ENCODE measurements around the gene ERICH3.

Gene ERICH3

DNA sequence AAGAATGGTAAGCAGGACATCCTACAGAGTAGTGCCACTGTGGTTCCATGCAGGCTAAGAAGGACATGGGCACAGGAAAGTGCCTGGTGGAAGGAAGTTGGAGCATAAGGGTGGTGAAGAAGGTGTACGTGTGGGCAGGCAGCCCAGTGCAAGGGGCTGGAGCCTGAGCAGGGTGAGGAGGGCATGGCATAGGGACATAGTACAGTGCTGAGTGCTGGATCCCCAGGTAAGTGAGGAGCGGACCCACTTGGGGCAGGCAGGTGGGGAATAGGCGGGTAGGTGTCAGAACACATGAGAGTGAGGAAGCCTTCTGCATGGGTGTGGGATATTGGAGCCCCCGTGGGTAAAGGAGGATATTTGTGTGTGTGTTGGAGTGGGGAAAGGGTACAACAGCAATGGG, 145.5 kb downstream of the ERICH3 start:
- no peaks in the 10 kb centered on the region for H3K36me3 Mint-ChIP-seq (ENCODE audit: low read depth)
- no peak overlapping the region for H3K27ac Mint-ChIP-seq
- no peaks in the 10 kb centered on the region for H3K4me1 Mint-ChIP-seq
- H3K9me3 Mint-ChIP-seq = no peaks in the 10 kb centered on the region
- DNase-seq = no peak
- peak; percentile 33 for ATAC-seq
- H3K4me3 Mint-ChIP-seq = no peak overlapping the region
- no peaks in the 10 kb centered on the region for H3K27me3 Mint-ChIP-seq

DNA sequence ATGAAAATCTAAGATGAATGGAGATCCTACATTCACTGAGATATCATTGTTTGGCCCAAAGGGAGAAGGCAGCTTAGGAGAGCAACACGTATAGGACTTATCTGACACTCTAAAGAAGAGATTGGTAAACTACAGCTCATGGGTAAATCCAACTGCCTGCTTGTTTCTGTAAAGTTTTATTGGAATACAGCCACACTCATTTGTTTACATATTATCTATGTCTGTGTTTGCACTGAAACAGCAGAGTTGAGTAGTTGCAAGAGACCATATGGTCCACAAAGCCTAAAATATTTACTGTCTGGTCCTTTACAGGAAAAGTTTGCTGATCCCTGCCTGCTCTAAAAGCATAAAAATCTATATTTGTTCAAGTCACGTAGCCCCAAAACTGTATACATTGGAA, 146.9 kb downstream of the ERICH3 start:
- Mint-ChIP-seq H3K27me3 (peaks cover 4% of the 10 kb centered on the region), H3K36me3 (ENCODE audit: low read depth) (no peaks in the 10 kb centered on the region), H3K27ac (no peak overlapping the region), H3K4me3 (no peak overlapping the region), H3K4me1 (no peaks in the 10 kb centered on the region), H3K9me3 (no peaks in the 10 kb centered on the region)
- no peak for DNase-seq
- no peak for ATAC-seq

DNA sequence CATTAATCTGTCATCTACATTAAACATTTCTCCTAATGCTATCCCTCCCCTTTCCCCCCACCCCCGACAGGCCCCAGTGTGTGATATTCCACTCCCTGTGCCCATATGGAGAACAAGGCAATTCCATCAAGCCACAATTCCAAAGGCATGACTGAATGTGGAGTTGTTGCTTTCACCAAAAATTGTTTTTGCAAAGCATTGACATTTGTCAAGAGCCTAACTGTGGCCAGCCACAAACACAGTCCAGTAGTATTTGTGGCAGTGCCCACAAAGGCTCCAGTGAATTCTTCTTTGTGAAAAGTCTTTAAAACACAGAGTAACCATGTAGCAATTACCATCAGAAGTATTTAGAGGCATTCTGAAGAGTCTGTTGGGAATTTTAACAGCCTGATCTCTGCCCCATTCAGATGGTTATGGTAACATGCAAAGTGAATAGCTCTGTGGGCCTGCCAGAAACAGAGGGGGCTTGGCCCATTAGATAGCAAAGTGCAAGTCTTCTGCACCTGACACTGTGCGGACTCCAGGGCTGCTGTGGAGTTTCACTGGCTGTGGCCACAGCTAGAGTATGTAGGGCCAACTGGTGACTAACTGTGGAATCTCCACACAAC, 149.6 kb downstream of the ERICH3 start:
- H3K27ac Mint-ChIP-seq = no peak overlapping the region
- H3K4me1 Mint-ChIP-seq = no peaks in the 10 kb centered on the region
- no peak overlapping the region for H3K4me3 Mint-ChIP-seq
- no peaks in the 10 kb centered on the region for H3K9me3 Mint-ChIP-seq
- H3K36me3 Mint-ChIP-seq (ENCODE audit: low read depth) = no peaks in the 10 kb centered on the region
- DNase-seq (no peak), ATAC-seq (no peak)
- H3K27me3 Mint-ChIP-seq = peaks cover 6% of the 10 kb centered on the region

DNA sequence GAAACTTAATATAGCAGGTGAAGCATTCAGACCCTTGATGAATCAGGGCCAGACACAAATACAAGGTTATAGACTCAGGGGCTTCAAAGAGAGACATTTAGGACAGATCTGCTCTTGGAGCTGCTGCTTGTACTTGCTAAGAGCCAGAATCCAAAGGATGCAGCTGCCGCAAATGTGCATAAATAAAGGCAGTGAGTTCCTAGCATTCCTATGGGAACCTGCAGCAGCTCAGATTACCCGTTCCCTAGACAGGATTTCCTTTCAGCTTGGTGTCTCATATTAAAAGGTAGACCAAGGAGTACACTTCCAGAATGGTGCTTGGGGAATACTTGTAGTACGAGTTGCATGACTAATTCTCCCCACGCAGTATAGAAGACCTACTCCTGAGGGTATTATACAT, 151.4 kb downstream of the ERICH3 start:
- ATAC-seq = no peak
- no peak overlapping the region for H3K27ac Mint-ChIP-seq
- no peaks in the 10 kb centered on the region for H3K4me1 Mint-ChIP-seq
- no peaks in the 10 kb centered on the region for H3K36me3 Mint-ChIP-seq (ENCODE audit: low read depth)
- no peaks in the 10 kb centered on the region for H3K9me3 Mint-ChIP-seq
- no peak overlapping the region for H3K4me3 Mint-ChIP-seq
- DNase-seq = no peak
- H3K27me3 Mint-ChIP-seq = peaks cover 6% of the 10 kb centered on the region

Data from activated naive CD8-positive, alpha-beta T cell treated with anti-CD3 and anti-CD28 coated beads, Interleukin-2, amount 50 U/mL, for 24 hours (primary cell).